Measurements from ENCODE around the gene UCK2. TPM values are rescaled to one million over a fixed set of nuclear protein-coding genes. Genes with fewer than 3 reads are reported as not detected.

Gene UCK2
- total RNA-seq, 1 experiment from 2014 or later, result 63.7 TPM

DNA sequence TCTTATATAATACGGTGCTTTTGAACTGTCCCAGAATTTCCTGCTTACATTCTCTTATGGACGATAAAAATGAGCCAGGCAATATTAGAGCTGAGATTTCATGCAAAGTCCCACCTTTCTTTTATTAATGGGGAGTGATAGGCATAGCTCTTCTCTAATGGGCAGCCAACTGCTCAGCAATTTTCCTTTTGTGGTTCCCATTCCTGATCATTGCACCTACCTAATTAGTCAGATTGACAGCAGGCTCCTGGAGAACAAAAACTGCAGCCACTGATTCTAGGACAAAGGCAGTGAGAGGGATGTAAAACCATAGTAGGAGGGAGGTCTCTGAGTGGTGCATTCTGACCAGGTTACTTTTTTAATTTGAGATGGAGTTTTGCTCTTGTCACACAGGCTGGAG is 110.4 kb downstream of the UCK2 start:
- Histone ChIP-seq H3K27ac (no peak overlapping the region), H3K9me3 (replicated peaks) (no peaks in the 10 kb centered on the region), H3K36me3 (no peaks in the 10 kb centered on the region), H3K4me3 (no peak overlapping the region), H3K4me1 (replicated peaks) (no peaks in the 10 kb centered on the region), H3K27me3 (replicated peaks) (0 out of 2 replicates have a peak, but pooled peaks cover 3% of the 10 kb centered on the region)
- DNase-seq (ENCODE audit: low read depth in 1 of 2, low spot score in 2 of 2), result no peak

DNA sequence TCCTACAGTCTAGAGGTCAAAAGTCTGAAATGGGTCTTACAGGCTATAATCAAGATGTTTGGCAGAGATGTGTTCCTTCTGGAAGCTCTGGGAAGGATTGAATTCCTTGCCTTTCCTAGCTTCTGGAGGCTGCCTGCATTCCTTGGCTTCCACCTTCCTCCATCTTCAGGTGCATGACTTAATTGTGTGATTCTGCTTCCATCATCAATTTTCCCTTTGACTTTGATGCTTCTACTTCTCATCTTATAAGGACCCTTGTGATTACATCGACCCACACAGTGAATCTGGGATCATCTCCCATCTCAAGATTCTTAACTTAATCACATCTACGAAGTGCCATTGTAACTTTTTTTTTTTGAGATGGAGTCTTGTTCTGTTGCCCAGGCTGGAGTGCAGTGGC is 111.4 kb downstream of the UCK2 start:
- no peaks in the 10 kb centered on the region for H3K9me3 ChIP-seq (replicated peaks)
- no peaks in the 10 kb centered on the region for H3K36me3 ChIP-seq
- no peak overlapping the region for H3K27ac ChIP-seq

DNA sequence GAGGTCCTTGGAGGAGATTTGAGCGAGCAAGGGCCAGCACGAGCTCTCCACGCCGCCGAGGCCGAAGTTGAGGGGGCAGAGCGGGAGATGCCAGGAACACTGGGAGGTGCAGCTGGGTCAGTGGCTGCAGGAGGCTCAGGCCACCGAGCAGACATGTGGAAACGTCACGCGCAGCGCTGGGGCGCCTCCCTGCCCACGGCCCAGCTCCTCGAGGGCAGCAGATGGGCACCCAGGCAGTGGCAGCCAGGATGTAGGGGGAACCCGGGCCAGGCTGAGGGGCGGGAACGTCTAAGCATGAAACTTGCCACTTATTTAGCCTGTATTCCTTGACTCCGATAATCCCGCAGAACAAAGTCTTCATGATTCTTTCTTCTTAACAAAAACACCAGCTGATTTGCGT is 114.1 kb downstream of the UCK2 start:
- no peaks in the 10 kb centered on the region for H3K36me3 ChIP-seq
- H3K4me3 ChIP-seq, result no peak overlapping the region
- 0 out of 2 replicates have a peak, but pooled peaks cover 3% of the 10 kb centered on the region for H3K27me3 ChIP-seq (replicated peaks)
- no peaks in the 10 kb centered on the region for H3K9me3 ChIP-seq (replicated peaks)
- DNase-seq (ENCODE audit: low read depth in 1 of 2, low spot score in 2 of 2), result no peak
- H3K4me1 ChIP-seq (replicated peaks), result no peaks in the 10 kb centered on the region
- H3K27ac ChIP-seq, result no peak overlapping the region

More for the DNA sequence above, 111.4 kb downstream of the UCK2 start:
- Histone ChIP-seq H3K4me1 (replicated peaks) (no peaks in the 10 kb centered on the region), H3K4me3 (no peak overlapping the region), H3K27me3 (replicated peaks) (0 out of 2 replicates have a peak, but pooled peaks cover 3% of the 10 kb centered on the region)
- DNase-seq (ENCODE audit: low read depth in 1 of 2, low spot score in 2 of 2), result no peak

DNA sequence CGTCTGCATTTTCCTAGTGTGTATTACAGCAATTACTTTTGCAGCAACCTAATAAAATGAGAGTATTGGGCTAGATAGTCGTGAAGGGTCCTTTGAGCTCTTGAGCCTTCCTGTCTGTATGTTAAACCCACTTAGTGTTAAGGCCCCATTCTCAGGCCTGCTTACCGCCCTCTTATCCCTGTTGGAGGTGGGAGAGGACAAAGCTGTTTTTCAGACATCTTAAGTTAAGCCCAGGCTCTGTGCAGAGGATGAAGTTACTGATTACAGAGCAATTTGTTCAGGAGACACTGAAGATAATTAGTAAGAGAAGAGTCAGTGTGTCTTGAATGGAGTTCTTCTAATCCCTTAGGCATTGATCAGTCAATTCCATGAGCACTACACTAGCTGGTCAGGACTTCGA is 114.6 kb downstream of the UCK2 start:
- Histone ChIP-seq H3K27ac (no peak overlapping the region), H3K4me3 (no peak overlapping the region), H3K27me3 (replicated peaks) (0 out of 2 replicates have a peak, but pooled peaks cover 3% of the 10 kb centered on the region)

GRCh38 chr1:165942927-165943597 is 115.6 kb downstream of the UCK2 start:
- Histone ChIP-seq H3K27me3 (replicated peaks) (0 out of 2 replicates have a peak, but pooled peaks cover 3% of the 10 kb centered on the region), H3K4me1 (replicated peaks) (no peaks in the 10 kb centered on the region), H3K9me3 (replicated peaks) (no peaks in the 10 kb centered on the region), H3K36me3 (no peaks in the 10 kb centered on the region), H3K4me3 (no peak overlapping the region), H3K27ac (no peak overlapping the region)
- DNase-seq (ENCODE audit: low read depth in 1 of 2, low spot score in 2 of 2), result no peak

More for the DNA sequence above, 114.6 kb downstream of the UCK2 start:
- no peak for DNase-seq (ENCODE audit: low read depth in 1 of 2, low spot score in 2 of 2)
- no peaks in the 10 kb centered on the region for H3K9me3 ChIP-seq (replicated peaks)
- no peaks in the 10 kb centered on the region for H3K36me3 ChIP-seq
- no peaks in the 10 kb centered on the region for H3K4me1 ChIP-seq (replicated peaks)

DNA sequence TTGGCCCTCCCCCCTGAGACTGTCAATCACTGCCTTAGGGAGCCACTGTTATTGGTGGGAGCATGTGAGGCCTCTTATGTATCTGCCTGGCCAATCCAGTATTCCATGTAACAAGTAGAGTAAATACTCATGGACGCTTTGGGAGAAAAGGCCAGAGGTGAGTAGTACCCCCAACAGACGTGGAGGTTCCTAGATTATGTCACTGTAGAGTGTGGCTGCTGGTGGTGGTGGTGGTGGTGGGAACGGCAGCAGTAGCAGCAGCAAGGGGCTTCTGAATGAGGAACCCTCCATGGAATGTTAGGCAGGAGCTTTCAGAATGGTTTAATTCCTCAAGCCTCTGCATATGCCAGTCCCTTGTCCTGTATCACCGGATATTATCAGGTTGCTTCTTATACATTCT is 118.5 kb downstream of the UCK2 start:
- H3K9me3 ChIP-seq (replicated peaks), result no peaks in the 10 kb centered on the region
- no peaks in the 10 kb centered on the region for H3K36me3 ChIP-seq
- H3K27ac ChIP-seq, result no peak overlapping the region
- DNase-seq (ENCODE audit: low read depth in 1 of 2, low spot score in 2 of 2), result no peak
- H3K27me3 ChIP-seq (replicated peaks), result no peaks in the 10 kb centered on the region
- no peak overlapping the region for H3K4me3 ChIP-seq
- no peaks in the 10 kb centered on the region for H3K4me1 ChIP-seq (replicated peaks)

DNA sequence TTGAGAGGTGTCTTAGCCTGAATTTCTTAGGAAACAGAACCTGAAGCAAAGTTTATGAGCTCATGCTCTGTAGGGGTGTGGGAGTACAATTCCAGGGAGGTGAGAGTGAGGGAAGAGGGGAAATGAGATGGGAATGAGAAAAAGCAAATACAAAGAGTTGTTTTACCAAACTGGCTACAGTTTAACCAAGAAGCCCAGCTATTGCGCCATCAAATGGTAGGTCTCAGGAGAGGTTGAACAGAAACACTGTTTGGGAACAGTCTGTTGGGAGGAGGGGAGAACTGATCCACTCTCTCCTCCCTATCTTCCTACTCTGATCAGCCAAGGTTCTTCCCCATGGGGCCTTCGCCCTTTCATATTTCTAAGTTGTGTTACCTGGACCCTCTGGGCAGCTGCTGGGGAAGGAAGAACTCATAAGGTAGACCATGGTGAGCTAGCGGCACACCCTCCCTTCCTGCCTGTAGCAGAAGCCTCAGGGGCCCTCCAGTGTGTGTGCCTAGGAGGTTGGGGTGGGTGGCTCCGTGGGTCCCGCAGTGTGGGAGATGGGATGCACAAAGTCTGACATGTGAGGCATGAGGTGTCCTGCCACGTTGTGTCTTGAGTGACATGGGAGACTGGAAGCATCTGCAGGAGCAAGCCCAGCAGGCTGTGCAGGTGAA is 120.5 kb downstream of the UCK2 start:
- no peaks in the 10 kb centered on the region for H3K27me3 ChIP-seq (replicated peaks)
- no peak overlapping the region for H3K27ac ChIP-seq
- no peaks in the 10 kb centered on the region for H3K4me1 ChIP-seq (replicated peaks)
- no peaks in the 10 kb centered on the region for H3K9me3 ChIP-seq (replicated peaks)
- H3K4me3 ChIP-seq, result no peak overlapping the region
- DNase-seq (ENCODE audit: low read depth in 1 of 2, low spot score in 2 of 2), result no peak
- no peaks in the 10 kb centered on the region for H3K36me3 ChIP-seq

DNA sequence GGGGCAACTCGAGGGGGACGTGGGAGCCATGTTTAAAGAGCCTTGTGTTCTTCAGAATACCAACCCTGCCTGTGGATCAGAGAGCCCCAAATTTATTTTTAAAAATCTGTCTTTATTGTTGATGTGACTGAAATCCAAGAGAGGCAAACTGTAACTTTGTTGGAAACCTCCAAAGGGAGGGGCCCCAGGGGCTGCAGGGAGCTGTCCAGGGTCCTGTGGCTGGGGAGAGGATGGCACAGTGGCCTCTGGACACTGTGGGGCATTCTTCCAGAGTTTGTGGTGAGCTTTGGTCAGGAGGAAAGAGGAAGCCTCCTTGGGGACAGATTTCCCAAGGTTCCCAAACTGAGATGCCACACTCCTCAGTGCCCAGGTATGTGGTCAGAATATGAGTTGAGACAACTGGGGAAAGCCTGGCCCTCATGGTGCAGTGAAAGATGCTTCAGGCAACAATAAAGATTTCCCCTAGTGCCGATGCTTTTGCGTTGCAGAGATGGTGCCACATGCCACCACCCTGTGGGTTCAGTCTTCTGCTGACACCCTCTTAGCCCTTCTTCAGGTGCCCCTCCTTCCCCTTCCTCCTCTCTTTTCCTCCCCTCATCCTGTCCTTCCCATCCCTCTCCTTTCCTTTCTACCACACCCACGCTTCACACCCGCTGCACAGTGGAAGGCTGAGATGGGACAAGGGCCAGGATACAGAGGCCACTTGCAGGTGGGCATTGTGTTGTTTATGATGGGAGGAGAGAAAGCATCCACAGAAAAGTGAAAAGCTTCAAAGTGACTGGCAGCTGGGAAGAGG is 122.1 kb downstream of the UCK2 start:
- no peak for DNase-seq (ENCODE audit: low read depth in 1 of 2, low spot score in 2 of 2)
- H3K4me3 ChIP-seq, result no peak overlapping the region

DNA sequence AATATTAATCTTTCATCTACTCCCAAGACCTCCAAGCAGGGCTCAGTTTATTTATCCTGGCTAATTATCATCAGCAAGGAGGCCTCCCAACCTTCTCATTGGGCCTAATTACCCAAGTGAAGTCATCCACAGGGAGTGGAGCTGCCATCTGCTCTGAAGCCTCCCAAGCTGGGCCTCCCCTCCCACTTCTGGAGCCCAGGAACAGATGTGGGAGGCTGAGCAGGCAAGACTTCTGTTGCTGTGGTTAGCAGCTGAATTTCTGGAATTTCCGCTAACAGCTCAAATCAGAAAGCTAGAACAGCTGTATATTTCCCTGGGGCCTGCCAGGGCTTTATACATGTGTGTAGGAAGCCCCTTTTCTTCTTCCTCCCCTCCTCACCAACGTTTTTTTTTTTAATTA is 127.5 kb downstream of the UCK2 start:
- no peaks in the 10 kb centered on the region for H3K9me3 ChIP-seq (replicated peaks)
- H3K27ac ChIP-seq, result no peak overlapping the region
- H3K27me3 ChIP-seq (replicated peaks), result no peaks in the 10 kb centered on the region
- H3K4me1 ChIP-seq (replicated peaks), result no peaks in the 10 kb centered on the region
- no peak overlapping the region for H3K4me3 ChIP-seq
- H3K36me3 ChIP-seq, result no peaks in the 10 kb centered on the region
- DNase-seq (ENCODE audit: low read depth in 1 of 2, low spot score in 2 of 2), result no peak

More for the DNA sequence above, 122.1 kb downstream of the UCK2 start:
- no peaks in the 10 kb centered on the region for H3K9me3 ChIP-seq (replicated peaks)
- H3K27me3 ChIP-seq (replicated peaks), result no peaks in the 10 kb centered on the region
- no peaks in the 10 kb centered on the region for H3K36me3 ChIP-seq
- no peak overlapping the region for H3K27ac ChIP-seq
- no peaks in the 10 kb centered on the region for H3K4me1 ChIP-seq (replicated peaks)

DNA sequence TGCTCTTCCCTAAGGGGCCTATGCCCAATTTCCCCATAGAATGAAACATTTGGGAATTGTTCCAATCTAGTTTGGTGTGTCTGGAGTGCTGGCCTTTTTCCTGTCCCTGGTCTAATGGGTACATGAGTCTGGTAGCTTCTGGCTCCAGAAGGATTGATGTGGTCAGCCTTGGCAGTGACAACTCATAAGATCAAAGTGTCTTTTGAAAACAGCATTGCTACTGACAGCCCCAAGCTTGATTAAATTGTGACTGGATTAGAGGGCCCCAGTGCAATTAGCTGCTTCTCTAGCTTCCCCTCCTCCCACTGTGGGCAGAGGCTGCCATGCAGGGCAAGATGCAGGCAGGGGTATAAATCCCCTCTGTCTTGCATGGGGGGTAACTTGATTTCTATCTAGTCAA is 130.9 kb downstream of the UCK2 start:
- Histone ChIP-seq H3K36me3 (no peaks in the 10 kb centered on the region), H3K9me3 (replicated peaks) (no peaks in the 10 kb centered on the region)

GRCh38 chr1:165960136-165960535 is 132.7 kb downstream of the UCK2 start:
- DNase-seq (ENCODE audit: low read depth in 1 of 2, low spot score in 2 of 2), result no peak
- H3K4me3 ChIP-seq, result no peak overlapping the region
- H3K27me3 ChIP-seq (replicated peaks), result no peaks in the 10 kb centered on the region
- H3K4me1 ChIP-seq (replicated peaks), result no peaks in the 10 kb centered on the region
- no peaks in the 10 kb centered on the region for H3K9me3 ChIP-seq (replicated peaks)
- no peak overlapping the region for H3K27ac ChIP-seq
- H3K36me3 ChIP-seq, result no peaks in the 10 kb centered on the region

More for the DNA sequence above, 130.9 kb downstream of the UCK2 start:
- Histone ChIP-seq H3K27me3 (replicated peaks) (no peaks in the 10 kb centered on the region), H3K27ac (no peak overlapping the region), H3K4me3 (no peak overlapping the region), H3K4me1 (replicated peaks) (no peaks in the 10 kb centered on the region)
- DNase-seq (ENCODE audit: low read depth in 1 of 2, low spot score in 2 of 2), result no peak

GRCh38 chr1:165960881-165961280 is 133.5 kb downstream of the UCK2 start:
- no peak for DNase-seq (ENCODE audit: low read depth in 1 of 2, low spot score in 2 of 2)
- Histone ChIP-seq H3K9me3 (replicated peaks) (no peaks in the 10 kb centered on the region), H3K36me3 (no peaks in the 10 kb centered on the region), H3K4me3 (no peak overlapping the region), H3K27ac (no peak overlapping the region), H3K4me1 (replicated peaks) (no peaks in the 10 kb centered on the region), H3K27me3 (replicated peaks) (no peaks in the 10 kb centered on the region)
